Ishikawa (cell line): Measurements from ENCODE around the gene KCNH4.

Experiments used
- CEBPB ChIP-seq: IDR thresholded peaks from 2 replicates; pipeline ENCODE4 v1.6.1; 2012
- CREB1 ChIP-seq: IDR thresholded peaks from 2 replicates; pipeline ENCODE4 v1.6.1; 2012; ENCODE audit warnings: low read depth
- EGR1 ChIP-seq: IDR thresholded peaks from 2 replicates; pipeline ENCODE4 v1.6.1; 2012
- EP300 ChIP-seq: IDR thresholded peaks from 2 replicates; pipeline ENCODE4 v1.6.1; 2012; ENCODE audit warnings: borderline replicate concordance
- FOXM1 ChIP-seq: IDR thresholded peaks from 2 replicates; pipeline ENCODE4 v1.6.1; 2012; ENCODE audit warnings: low read depth, borderline replicate concordance
- NFIC ChIP-seq: IDR thresholded peaks from 2 replicates; pipeline ENCODE4 v1.6.1; 2012
- RAD21 ChIP-seq: IDR thresholded peaks from 2 replicates; pipeline ENCODE4 v1.6.1; 2012; ENCODE audit warnings: low read depth
- TAF1 ChIP-seq: IDR thresholded peaks from 2 replicates; pipeline ENCODE4 v1.6.1; 2012; ENCODE audit warnings: low read depth, mild to moderate bottlenecking
- TCF12 ChIP-seq: IDR thresholded peaks from 2 replicates; pipeline ENCODE4 v1.6.1; 2012; ENCODE audit warnings: low read depth
- TEAD4 ChIP-seq: IDR thresholded peaks from 2 replicates; pipeline ENCODE4 v1.6.1; 2012
- YY1 ChIP-seq: IDR thresholded peaks from 2 replicates; pipeline ENCODE4 v1.6.1; 2012; ENCODE audit warnings: low read depth
- ZBTB7A ChIP-seq: IDR thresholded peaks from 2 replicates; pipeline ENCODE4 v1.6.1; 2012; ENCODE audit warnings: low read depth
- TF ChIP-seq, protein P1 (sequence below): IDR thresholded peaks from 2 replicates; pipeline ENCODE4 v1.6.1; 2012
- TF ChIP-seq, protein P2 (sequence below): IDR thresholded peaks from 2 replicates; pipeline ENCODE4 v1.6.1; 2012; ENCODE audit warnings: low read depth, mild to moderate bottlenecking
- TF ChIP-seq, protein P3 (sequence below): IDR thresholded peaks from 2 replicates; pipeline ENCODE4 v1.6.1; 2012

KCNH4 gene

DNA sequence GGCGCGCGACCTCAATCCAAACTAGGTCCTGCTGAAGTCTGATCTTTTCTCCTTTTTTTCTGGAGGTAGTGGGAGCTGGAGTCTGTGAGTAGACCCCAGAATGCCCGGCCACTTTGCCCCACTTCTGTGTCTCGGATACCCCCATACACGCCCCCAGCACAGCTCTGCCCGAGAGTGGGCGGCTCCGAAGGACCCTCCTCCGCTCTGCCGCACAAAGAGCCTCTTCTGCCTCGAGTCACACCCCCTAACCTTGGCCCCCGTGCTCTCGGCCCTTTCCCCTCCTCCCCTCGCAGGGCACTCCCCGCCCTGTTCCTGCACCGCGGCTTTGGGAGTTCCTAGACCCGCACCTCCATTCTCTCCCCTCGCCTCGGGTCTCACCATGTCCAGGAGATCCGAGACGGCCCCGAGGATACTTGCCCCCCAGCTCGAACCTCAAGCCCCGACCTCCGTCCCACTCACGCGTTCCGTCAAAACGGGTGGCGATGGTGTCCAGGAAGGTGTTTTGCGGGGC, 476 bp downstream of the KCNH4 start:
- TF ChIP-seq TAF1 (peak; percentile 24; the same call in 1 of the 2 replicates), YY1 (no peak)

DNA sequence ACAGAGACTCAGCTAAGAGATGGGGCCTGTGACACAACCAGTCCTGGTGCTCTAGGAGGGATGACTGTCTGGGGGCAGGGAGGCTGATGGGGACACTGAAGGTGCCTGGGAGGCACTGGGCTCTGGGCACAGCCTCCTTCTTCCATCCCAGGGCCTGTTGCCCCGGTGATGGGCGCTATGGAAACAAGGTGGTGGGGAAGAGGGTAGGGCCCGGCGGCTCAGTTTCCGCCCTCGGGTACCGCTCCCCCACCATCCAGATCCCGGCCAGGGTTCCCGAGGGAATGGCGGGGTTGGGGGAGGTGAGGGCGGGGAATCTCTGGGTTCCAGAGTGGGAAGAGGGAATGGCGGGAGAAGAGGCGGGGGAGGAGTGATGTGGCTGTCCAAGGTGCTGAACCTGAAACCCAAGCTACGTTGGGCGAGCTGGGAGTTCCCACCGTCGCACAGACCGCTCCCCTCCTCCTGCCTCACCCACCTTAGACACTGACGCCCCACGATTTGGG, 981 bp downstream of the KCNH4 start:
- TF ChIP-seq EGR1 (peak; percentile 76), ZBTB7A (no peak; the same call in 1 of the 2 replicates), NFIC (no peak), CEBPB (no peak), YY1 (peak; percentile 65), CREB1 (no peak), FOXM1 (no peak)
- TF ChIP-seq, protein P1, sequence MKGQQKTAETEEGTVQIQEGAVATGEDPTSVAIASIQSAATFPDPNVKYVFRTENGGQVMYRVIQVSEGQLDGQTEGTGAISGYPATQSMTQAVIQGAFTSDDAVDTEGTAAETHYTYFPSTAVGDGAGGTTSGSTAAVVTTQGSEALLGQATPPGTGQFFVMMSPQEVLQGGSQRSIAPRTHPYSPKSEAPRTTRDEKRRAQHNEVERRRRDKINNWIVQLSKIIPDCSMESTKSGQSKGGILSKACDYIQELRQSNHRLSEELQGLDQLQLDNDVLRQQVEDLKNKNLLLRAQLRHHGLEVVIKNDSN = no peak
- TF ChIP-seq, protein P2, sequence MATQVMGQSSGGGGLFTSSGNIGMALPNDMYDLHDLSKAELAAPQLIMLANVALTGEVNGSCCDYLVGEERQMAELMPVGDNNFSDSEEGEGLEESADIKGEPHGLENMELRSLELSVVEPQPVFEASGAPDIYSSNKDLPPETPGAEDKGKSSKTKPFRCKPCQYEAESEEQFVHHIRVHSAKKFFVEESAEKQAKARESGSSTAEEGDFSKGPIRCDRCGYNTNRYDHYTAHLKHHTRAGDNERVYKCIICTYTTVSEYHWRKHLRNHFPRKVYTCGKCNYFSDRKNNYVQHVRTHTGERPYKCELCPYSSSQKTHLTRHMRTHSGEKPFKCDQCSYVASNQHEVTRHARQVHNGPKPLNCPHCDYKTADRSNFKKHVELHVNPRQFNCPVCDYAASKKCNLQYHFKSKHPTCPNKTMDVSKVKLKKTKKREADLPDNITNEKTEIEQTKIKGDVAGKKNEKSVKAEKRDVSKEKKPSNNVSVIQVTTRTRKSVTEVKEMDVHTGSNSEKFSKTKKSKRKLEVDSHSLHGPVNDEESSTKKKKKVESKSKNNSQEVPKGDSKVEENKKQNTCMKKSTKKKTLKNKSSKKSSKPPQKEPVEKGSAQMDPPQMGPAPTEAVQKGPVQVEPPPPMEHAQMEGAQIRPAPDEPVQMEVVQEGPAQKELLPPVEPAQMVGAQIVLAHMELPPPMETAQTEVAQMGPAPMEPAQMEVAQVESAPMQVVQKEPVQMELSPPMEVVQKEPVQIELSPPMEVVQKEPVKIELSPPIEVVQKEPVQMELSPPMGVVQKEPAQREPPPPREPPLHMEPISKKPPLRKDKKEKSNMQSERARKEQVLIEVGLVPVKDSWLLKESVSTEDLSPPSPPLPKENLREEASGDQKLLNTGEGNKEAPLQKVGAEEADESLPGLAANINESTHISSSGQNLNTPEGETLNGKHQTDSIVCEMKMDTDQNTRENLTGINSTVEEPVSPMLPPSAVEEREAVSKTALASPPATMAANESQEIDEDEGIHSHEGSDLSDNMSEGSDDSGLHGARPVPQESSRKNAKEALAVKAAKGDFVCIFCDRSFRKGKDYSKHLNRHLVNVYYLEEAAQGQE = peak; percentile 92
- TF ChIP-seq, protein P3, sequence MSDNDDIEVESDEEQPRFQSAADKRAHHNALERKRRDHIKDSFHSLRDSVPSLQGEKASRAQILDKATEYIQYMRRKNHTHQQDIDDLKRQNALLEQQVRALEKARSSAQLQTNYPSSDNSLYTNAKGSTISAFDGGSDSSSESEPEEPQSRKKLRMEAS = peak; percentile 62; the same call in 1 of the 2 replicates

DNA sequence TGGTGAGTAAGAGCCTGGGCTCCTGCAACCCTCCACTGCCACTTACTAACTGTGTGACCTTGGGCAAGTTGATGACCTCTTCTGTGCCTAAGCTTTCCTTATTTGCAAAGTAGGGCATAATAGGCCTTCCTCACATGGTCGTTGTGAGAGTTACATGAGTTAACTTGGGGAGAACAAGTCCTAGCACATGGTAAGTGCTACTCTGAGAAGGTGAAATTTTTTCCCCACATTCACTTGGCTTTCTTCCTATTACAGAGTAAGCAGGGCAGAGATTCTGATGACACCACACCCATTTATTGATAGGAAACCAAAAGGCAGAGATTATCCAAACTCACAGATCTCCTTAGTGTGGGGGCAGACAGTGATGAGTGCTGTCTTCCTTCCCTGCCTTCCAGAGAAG, 1.6 kb downstream of the KCNH4 start:
- TF ChIP-seq FOXM1 = no peak
- TF ChIP-seq, protein P2 = no peak
- TF ChIP-seq TCF12 = no peak
- no peak for TF ChIP-seq CREB1
- TF ChIP-seq, protein P1 = no peak
- TF ChIP-seq TAF1 = no peak
- TF ChIP-seq, protein P3 = no peak
- no peak for TF ChIP-seq EGR1
- no peak for TF ChIP-seq YY1
- no peak for TF ChIP-seq CEBPB
- no peak for TF ChIP-seq NFIC
- TF ChIP-seq ZBTB7A = no peak
- TF ChIP-seq RAD21 = no peak
- TF ChIP-seq TEAD4 = no peak
- TF ChIP-seq EP300 = no peak

DNA sequence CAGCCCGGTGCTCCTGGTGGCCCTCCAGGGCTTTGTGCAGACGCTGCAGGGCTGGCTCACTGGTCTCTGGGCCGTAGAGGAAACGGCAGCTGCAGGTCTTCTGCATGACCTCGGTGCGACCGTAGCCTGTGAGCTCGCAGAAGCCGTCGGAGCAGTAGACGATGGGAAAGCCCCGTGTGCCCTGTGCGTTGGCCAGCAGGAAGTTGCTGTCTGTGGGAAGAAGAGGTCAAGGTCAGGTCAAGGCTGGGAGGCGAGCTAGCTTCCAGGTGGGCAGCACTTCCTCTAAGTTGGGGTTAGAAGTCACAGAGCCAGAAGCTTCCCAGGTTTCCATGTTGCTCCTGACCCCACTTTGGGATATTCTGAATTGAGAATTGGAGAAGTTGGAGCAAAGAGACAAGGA, 2.1 kb downstream of the KCNH4 start:
- TF ChIP-seq ZBTB7A (no peak), TAF1 (no peak), TEAD4 (no peak), RAD21 (no peak), EP300 (no peak), CREB1 (no peak), NFIC (no peak), YY1 (no peak), EGR1 (no peak), FOXM1 (no peak)
- TF ChIP-seq, protein P2 = no peak
- TF ChIP-seq, protein P1 = no peak
- TF ChIP-seq, protein P3 = no peak
